Measurements from ENCODE around the gene LAG3.

DNA sequence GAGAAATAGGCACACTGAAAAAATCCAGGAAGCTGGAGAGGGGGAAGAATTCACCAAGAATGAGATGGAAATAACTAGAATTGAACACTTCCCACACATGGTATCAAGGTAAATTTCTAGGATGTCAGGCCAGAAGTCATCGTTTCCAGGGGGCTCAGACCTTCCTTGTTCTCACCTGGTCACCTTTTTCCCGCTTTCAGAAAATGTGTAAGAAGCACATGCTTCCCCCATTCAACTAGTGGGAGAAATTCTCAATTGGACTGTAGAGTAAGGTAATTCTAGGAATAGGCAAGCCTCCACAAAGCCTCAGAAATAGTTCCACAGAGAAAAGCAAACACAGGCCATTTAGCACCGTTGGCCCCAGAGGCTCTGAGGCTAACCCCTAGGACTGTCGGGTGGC, 8.9 kb upstream of the LAG3 start:
- TF ChIP-seq, protein P1, sequence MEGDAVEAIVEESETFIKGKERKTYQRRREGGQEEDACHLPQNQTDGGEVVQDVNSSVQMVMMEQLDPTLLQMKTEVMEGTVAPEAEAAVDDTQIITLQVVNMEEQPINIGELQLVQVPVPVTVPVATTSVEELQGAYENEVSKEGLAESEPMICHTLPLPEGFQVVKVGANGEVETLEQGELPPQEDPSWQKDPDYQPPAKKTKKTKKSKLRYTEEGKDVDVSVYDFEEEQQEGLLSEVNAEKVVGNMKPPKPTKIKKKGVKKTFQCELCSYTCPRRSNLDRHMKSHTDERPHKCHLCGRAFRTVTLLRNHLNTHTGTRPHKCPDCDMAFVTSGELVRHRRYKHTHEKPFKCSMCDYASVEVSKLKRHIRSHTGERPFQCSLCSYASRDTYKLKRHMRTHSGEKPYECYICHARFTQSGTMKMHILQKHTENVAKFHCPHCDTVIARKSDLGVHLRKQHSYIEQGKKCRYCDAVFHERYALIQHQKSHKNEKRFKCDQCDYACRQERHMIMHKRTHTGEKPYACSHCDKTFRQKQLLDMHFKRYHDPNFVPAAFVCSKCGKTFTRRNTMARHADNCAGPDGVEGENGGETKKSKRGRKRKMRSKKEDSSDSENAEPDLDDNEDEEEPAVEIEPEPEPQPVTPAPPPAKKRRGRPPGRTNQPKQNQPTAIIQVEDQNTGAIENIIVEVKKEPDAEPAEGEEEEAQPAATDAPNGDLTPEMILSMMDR (conservative IDR thresholded peaks at IDR 0.05 in 1 of 2, IDR thresholded peaks at IDR 0.05 in 1 of 2; ENCODE audit: low read depth in 1 of 2, low read length in 2 of 2): no peak
- no peak for TF ChIP-seq EZH2 (IDR thresholded peaks at IDR 0.05; ENCODE audit: low read length, missing control alignments)
